Measurements from ENCODE around the gene PIP5K1B. TPM values are rescaled to one million over a fixed set of nuclear protein-coding genes. Genes with fewer than 3 reads are reported as not detected.

The PIP5K1B gene
- total and polyA plus RNA-seq, 10 of the 15 experiments (the other 5 are each of a cell fraction or from before 2014, with no cell fraction given): 6.8 to 16.3 (median 10.6) TPM

- Histone ChIP-seq H3K4me2 (ENCODE audit: control insufficient read depth, insufficient read depth) (no peak overlapping the region), H4K20me1 (ENCODE audit: control insufficient read depth, insufficient read depth) (no peaks in the 10 kb centered on the region), H3K27ac (ENCODE audit: control insufficient read depth, insufficient read depth) (no peak overlapping the region), H3K9ac (ENCODE audit: control insufficient read depth, insufficient read depth, low read length) (no peak overlapping the region), H3K4me3 (no peak overlapping the region), H3K27me3 (replicated peaks in 1 of 2; ENCODE audit: control insufficient read depth in 2 of 2, insufficient read depth in 2 of 2, low read length in 1 of 2) (no peaks in the 10 kb centered on the region), H3K4me1 (ENCODE audit: control insufficient read depth, insufficient read depth, low read length) (peaks cover 11% of the 10 kb centered on the region), H2AFZ (ENCODE audit: control insufficient read depth, low read depth, low read length) (no peak overlapping the region), H3K36me3 (ENCODE audit: control insufficient read depth in 2 of 2, insufficient read depth in 2 of 2, low read length in 1 of 2) (no peaks in the 10 kb centered on the region), H3K9me3 (replicated peaks; ENCODE audit: control insufficient read depth, insufficient read depth, low read length) (no peaks in the 10 kb centered on the region), H3K79me2 (ENCODE audit: control insufficient read depth, insufficient read depth, low read length) (no peaks in the 10 kb centered on the region)
- 85% methylated on average over 7 of the region's 8 CpGs for WGBS (ENCODE audit: insufficient coverage, insufficient replicate concordance, low lambda C conversion rate, missing lambda C conversion rate)
- POLR2A ChIA-PET: no interaction called here
- in situ Hi-C loops (cut with MboI): loop anchor here (5.0 kb wide), 4 partner anchors 156 to 421 kb away; a partner anchor contains a TSS
- FAIRE-seq: no peak
- SMC1A ChIA-PET (ENCODE audit: uncharacterized antibody, unreplicated experiment): interaction anchor here (0.7 to 1.9 kb wide), 3 partner anchors 19 to 302 kb away, joined by 3 to 5 read pairs (median 3); no protein-coding TSS in a partner anchor
- no TSS peak for BruUV-seq (replicated peaks)
- ATAC-seq: no peak
- RAD21 ChIA-PET (ENCODE audit: unreplicated experiment): interaction anchor here (2.0 kb wide), 1 partner anchor 52 kb away, joined by 14 read pairs; no protein-coding TSS in a partner anchor
- intact Hi-C loops (cut with micrococcal nuclease; ENCODE audit: unreplicated experiment): no loop called here
- DNase-seq (ENCODE audit: low read depth, low spot score): no peak
- no peak for TF ChIP-seq E4F1 (IDR thresholded peaks at IDR 0.05; ENCODE audit: borderline replicate concordance, partially characterized antibody)
- TF ChIP-seq WRNIP1 (IDR thresholded peaks at IDR 0.05; ENCODE audit: borderline replicate concordance, low read depth, low read length): no peak
- TF ChIP-seq ZNF207 (IDR thresholded peaks at IDR 0.05; ENCODE audit: borderline replicate concordance): no peak
- no peak for TF ChIP-seq TARDBP (IDR thresholded peaks at IDR 0.05; ENCODE audit: borderline replicate concordance)
- TF ChIP-seq SP1 (IDR thresholded peaks at IDR 0.05; ENCODE audit: low read depth, low read length): no peak
- no peak for TF ChIP-seq IKZF2 (IDR thresholded peaks at IDR 0.05)
- TF ChIP-seq NRF1 (conservative IDR thresholded peaks at IDR 0.05; ENCODE audit: low read depth, low read length): no peak
- TF ChIP-seq SUZ12 (IDR thresholded peaks at IDR 0.05; ENCODE audit: unreplicated experiment): no peak
- TF ChIP-seq EED (IDR thresholded peaks at IDR 0.05; ENCODE audit: low read depth): no peak
- TF ChIP-seq, protein P1, sequence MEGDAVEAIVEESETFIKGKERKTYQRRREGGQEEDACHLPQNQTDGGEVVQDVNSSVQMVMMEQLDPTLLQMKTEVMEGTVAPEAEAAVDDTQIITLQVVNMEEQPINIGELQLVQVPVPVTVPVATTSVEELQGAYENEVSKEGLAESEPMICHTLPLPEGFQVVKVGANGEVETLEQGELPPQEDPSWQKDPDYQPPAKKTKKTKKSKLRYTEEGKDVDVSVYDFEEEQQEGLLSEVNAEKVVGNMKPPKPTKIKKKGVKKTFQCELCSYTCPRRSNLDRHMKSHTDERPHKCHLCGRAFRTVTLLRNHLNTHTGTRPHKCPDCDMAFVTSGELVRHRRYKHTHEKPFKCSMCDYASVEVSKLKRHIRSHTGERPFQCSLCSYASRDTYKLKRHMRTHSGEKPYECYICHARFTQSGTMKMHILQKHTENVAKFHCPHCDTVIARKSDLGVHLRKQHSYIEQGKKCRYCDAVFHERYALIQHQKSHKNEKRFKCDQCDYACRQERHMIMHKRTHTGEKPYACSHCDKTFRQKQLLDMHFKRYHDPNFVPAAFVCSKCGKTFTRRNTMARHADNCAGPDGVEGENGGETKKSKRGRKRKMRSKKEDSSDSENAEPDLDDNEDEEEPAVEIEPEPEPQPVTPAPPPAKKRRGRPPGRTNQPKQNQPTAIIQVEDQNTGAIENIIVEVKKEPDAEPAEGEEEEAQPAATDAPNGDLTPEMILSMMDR (IDR thresholded peaks at IDR 0.05 in 2 of 3, conservative IDR thresholded peaks at IDR 0.05 in 1 of 3; ENCODE audit: control insufficient read depth in 2 of 3, extremely low read depth in 1 of 3, insufficient read depth in 1 of 3, low read depth in 3 of 3, low read length in 3 of 3): no peak
- no peak for TF ChIP-seq YBX1 (IDR thresholded peaks at IDR 0.05)
- no peak for TF ChIP-seq HDGF (IDR thresholded peaks at IDR 0.05)
- no peak for TF ChIP-seq RFX5 (IDR thresholded peaks at IDR 0.05; ENCODE audit: low read depth, low read length)
- TF ChIP-seq, protein P2, sequence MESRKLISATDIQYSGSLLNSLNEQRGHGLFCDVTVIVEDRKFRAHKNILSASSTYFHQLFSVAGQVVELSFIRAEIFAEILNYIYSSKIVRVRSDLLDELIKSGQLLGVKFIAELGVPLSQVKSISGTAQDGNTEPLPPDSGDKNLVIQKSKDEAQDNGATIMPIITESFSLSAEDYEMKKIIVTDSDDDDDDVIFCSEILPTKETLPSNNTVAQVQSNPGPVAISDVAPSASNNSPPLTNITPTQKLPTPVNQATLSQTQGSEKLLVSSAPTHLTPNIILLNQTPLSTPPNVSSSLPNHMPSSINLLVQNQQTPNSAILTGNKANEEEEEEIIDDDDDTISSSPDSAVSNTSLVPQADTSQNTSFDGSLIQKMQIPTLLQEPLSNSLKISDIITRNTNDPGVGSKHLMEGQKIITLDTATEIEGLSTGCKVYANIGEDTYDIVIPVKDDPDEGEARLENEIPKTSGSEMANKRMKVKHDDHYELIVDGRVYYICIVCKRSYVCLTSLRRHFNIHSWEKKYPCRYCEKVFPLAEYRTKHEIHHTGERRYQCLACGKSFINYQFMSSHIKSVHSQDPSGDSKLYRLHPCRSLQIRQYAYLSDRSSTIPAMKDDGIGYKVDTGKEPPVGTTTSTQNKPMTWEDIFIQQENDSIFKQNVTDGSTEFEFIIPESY (IDR thresholded peaks at IDR 0.05): no peak
- no peak for TF ChIP-seq EP300 (IDR thresholded peaks at IDR 0.05; ENCODE audit: borderline replicate concordance in 1 of 2, control insufficient read depth in 1 of 2, low read depth in 2 of 2, low read length in 2 of 2)
- TF ChIP-seq CHD1 (IDR thresholded peaks at IDR 0.05; ENCODE audit: low read depth, low read length): no peak
- TF ChIP-seq ZNF622 (IDR thresholded peaks at IDR 0.05): no peak
- TF ChIP-seq BMI1 (IDR thresholded peaks at IDR 0.05; ENCODE audit: borderline replicate concordance): no peak
- no peak for TF ChIP-seq BRCA1 (IDR thresholded peaks at IDR 0.05; ENCODE audit: low read depth, low read length)
- TF ChIP-seq SMARCA5 (IDR thresholded peaks at IDR 0.05): no peak
- CTCF ChIA-PET: interaction anchor here (1.0 to 1.6 kb wide), 5 partner anchors 10 to 54 kb away, joined by 3 to 5 read pairs (median 3); partner anchors contain the start of gene FXN
Measured at GRCh38 chr9:69003051-69003450, 298.0 kb downstream of the PIP5K1B start.
